IPS-20b (cell line): ENCODE results near the gene MAP4K5.

Experiments used
- H3K27ac ChIP-seq: one replicate; pipeline ENCODE4 v1.5.1; 2013; ENCODE audit warnings: low read length
- H3K27me3 ChIP-seq: 2 replicates; pipeline ENCODE4 v1.6.1; 2013; ENCODE audit warnings: mild to moderate bottlenecking, low read length, inconsistent platforms; ENCODE audit not compliant: insufficient read depth
- H3K36me3 ChIP-seq: 2 replicates; pipeline ENCODE4 v1.6.1; 2013; ENCODE audit warnings: low read depth, mild to moderate bottlenecking, inconsistent platforms, low read length, moderate library complexity; ENCODE audit not compliant: insufficient read depth
- H3K4me1 ChIP-seq: 2 replicates; pipeline ENCODE4 v1.6.1; 2013; ENCODE audit warnings: mild to moderate bottlenecking, control low read depth, inconsistent platforms, low read length, moderate library complexity; ENCODE audit not compliant: insufficient read depth
- H3K4me3 ChIP-seq: 2 replicates; pipeline ENCODE4 v1.5.1; 2013; ENCODE audit warnings: mild to moderate bottlenecking, low read length, inconsistent platforms
- H3K9ac ChIP-seq: 2 replicates; pipeline ENCODE4 v1.6.1; 2013; ENCODE audit warnings: low read depth, mild to moderate bottlenecking, inconsistent platforms, low read length, moderate library complexity
- H3K9me3 ChIP-seq: 2 replicates; pipeline ENCODE4 v1.6.1; 2013; ENCODE audit warnings: mild to moderate bottlenecking, low read depth, low read length, inconsistent platforms; ENCODE audit not compliant: insufficient read depth

Gene MAP4K5

DNA sequence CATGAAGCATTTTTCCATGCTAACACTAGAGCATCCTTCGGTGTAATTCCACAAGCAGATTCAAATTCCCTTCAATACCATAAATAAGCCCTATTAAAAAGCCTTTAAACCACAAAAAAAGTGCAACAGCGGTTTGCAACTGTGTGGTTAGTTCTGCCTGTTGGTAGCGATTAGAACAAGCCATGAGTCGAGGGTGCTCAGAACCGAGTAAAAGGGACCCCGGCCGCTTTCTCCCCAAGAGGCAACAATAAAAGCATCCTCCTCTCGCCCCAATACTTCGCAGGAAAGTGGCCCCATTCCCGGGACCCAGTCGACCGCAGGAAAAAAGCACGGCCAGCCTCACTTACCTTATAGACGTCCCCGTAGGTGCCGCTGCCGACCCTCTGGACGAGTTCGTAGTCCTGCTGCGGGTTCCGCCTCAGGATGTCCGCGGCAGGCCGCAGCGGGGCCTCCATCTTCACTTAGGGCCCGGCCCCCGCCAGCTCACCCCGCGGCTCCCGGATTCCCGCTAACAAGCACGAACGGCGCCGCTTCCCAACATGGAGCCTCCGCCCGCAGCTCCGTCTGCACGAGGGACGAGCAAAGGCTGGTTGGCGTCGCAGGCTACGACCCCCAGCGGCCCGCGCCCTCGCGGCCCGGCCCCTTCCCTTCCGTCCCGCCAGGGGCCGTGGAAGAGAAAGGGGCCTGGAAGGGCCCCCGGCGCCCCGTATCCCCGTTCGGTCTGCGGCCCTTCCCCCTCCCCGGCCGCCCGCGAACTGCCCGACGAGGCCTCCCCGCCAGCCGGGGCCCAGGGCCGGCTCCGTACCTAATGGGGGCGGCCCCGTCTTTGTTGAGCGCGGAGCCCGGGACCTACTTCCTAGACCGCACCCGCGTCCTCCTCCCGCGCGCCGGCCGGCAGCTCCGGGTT lies 521 bp downstream of the MAP4K5 start:
- Histone ChIP-seq H3K9ac (peak overlapping the region; percentile 91), H3K27ac (peak overlapping the region; percentile 75), H3K4me1 (peaks cover 15% of the 10 kb centered on the region), H3K4me3 (peak overlapping the region; percentile 88), H3K36me3 (no peaks in the 10 kb centered on the region), H3K9me3 (peaks cover 1% of the 10 kb centered on the region; the same call in 1 of the 2 replicates), H3K27me3 (peaks cover 19% of the 10 kb centered on the region; the same call in 1 of the 2 replicates)

DNA sequence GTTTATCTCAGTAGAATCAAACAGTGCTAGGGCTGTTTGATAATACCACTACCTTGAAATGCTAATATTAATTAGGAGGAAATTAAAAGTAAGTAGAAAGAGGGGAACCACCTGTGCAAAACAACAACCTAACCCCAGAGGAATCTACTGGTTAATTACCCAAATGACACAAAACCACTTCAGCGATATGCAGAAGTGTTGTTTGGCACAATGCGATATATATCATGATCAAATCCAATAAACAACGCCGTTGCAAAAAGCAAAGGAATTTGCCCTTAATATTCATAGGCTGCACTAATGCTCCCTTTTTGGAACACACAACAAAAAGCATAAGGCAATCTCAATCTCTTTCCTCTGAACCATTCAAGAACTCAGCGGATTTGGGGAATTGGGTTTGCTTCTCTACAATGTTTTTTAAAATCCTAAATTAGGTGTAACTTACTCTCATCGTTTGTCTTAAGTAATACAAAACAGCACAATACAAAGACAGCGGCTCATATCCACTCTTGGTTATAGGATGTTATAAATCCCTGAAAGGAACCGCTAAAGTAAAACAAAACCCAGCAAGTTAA lies 1.5 kb downstream of the MAP4K5 start:
- H3K36me3 ChIP-seq = no peaks in the 10 kb centered on the region
- peaks cover 15% of the 10 kb centered on the region for H3K4me1 ChIP-seq
- no peak overlapping the region for H3K27ac ChIP-seq
- peaks cover 19% of the 10 kb centered on the region; the same call in 1 of the 2 replicates for H3K27me3 ChIP-seq
- no peaks in the 10 kb centered on the region for H3K9me3 ChIP-seq
- H3K4me3 ChIP-seq = peak overlapping the region; percentile 88
- H3K9ac ChIP-seq = peak overlapping the region; percentile 91; the same call in 1 of the 2 replicates

DNA sequence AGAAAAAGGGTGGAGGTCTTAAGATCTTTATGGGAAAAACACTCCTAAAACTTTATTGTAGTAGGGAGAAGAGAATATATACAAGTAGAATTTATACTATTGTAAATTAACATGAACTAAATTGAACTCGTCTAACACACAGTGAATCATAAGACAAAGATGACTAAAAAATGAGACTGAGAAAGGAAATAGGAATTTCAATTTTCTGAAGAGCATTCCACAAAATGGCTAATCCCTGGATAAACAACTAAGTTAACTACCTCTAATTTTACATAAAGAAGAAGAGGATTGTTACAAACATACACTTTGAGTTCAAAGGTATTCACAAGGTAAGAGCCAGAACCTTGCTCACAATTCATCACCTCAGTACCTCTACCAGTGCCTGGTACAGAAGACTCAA lies 2.0 kb downstream of the MAP4K5 start:
- no peaks in the 10 kb centered on the region for H3K36me3 ChIP-seq
- H3K4me3 ChIP-seq = peak overlapping the region; percentile 88
- H3K9ac ChIP-seq = peak overlapping the region; percentile 91; the same call in 1 of the 2 replicates
- peaks cover 15% of the 10 kb centered on the region for H3K4me1 ChIP-seq
- H3K27ac ChIP-seq = no peak overlapping the region
- no peaks in the 10 kb centered on the region for H3K9me3 ChIP-seq
- peaks cover 19% of the 10 kb centered on the region; the same call in 1 of the 2 replicates for H3K27me3 ChIP-seq

GRCh38 chr14:50529288-50530179 lies 2.8 kb downstream of the MAP4K5 start:
- peak overlapping the region; percentile 47; the same call in 1 of the 2 replicates for H3K9ac ChIP-seq
- peaks cover 16% of the 10 kb centered on the region for H3K4me1 ChIP-seq
- H3K4me3 ChIP-seq = peak overlapping the region; percentile 88

GRCh38 chr14:50528000-50528399 lies 4.4 kb downstream of the MAP4K5 start:
- Histone ChIP-seq H3K27me3 (peaks cover 3% of the 10 kb centered on the region; the same call in 1 of the 2 replicates), H3K9me3 (no peaks in the 10 kb centered on the region), H3K36me3 (no peaks in the 10 kb centered on the region), H3K4me1 (peaks cover 22% of the 10 kb centered on the region), H3K9ac (no peak overlapping the region), H3K4me3 (no peak overlapping the region), H3K27ac (no peak overlapping the region)

More at GRCh38 chr14:50529288-50530179, 2.8 kb downstream of the MAP4K5 start:
- Histone ChIP-seq H3K9me3 (no peaks in the 10 kb centered on the region), H3K36me3 (no peaks in the 10 kb centered on the region), H3K27ac (no peak overlapping the region), H3K27me3 (peaks cover 18% of the 10 kb centered on the region; the same call in 1 of the 2 replicates)

DNA sequence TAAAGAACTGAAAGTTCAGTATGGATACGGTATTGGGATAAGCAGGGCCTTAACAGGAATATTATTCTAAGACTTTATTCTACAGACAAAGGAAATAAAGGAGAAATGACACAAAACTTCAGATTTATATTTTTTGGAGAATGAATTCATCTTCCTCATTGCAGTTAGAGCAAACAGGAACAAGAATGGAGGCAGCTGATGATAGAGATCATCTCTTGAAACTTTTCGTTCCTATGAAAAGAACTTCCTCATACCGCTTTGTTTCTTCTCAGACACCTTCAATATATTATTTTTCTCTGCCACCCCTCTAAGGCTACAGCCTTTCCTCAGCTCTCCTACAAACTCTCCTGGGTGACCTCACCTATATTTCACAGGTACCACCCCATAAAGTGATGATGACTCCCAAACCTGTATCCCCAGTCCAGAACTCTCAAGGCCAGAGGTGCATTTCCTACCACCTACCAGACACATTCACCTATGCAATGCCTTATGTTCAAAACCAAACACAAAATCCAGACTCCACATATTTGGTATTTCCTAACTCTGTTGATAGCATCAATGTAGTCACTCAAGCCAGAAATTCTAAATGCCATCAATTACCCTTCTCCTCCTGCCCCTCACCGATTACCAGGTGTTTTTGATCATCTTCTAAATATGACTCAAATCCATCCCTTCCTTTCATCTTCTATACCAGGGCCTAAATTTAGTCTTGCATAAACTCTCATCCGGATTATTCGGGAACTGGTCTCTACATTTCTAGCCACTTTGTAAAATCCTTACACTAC lies 7.4 kb downstream of the MAP4K5 start:
- Histone ChIP-seq H3K9ac (no peak overlapping the region), H3K4me3 (no peak overlapping the region), H3K27ac (no peak overlapping the region), H3K9me3 (no peaks in the 10 kb centered on the region), H3K4me1 (peaks cover 14% of the 10 kb centered on the region), H3K36me3 (no peaks in the 10 kb centered on the region), H3K27me3 (no peaks in the 10 kb centered on the region)

- Histone ChIP-seq H3K9ac (no peak overlapping the region), H3K9me3 (no peaks in the 10 kb centered on the region), H3K27me3 (no peaks in the 10 kb centered on the region), H3K4me3 (no peak overlapping the region), H3K27ac (no peak overlapping the region), H3K36me3 (no peaks in the 10 kb centered on the region), H3K4me1 (peaks cover 11% of the 10 kb centered on the region)
These were observed 8.3 kb downstream of the MAP4K5 start for GRCh38 chr14:50524060-50524459.

DNA sequence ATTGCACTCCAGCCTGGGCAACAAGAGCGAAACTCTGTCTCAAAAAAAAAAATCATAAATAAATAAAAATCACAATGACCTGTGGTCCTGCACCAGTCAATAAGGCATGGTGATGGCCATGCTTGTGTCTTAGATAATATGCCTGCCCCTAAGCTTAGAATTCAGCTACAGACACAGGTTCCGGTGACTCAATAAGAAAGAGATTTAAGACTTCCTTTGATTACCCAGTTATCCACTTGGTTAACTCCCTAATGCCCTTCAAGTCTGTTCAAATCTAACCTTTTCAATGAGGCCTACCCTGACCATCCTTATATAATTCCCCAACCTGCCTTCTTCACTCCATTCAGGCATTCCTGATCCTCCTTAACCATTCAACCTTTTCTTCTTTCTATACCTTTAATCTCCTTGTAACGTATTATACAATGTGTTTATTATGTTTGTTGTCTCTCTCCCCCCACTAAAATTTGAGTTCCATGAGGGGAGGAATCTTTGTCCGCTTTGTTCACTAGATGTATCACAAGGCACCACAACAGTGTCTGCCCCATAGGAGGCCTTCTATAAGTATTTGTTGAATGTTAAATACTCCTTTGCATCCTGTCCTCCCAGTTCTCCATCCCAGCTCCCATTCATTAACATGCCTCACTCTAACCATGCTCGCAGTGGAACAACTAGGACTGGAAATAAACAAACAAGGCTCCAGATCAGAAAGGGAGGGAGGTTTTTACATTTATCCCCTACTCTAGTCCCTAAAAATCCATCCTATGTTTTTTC lies 8.9 kb downstream of the MAP4K5 start:
- no peak overlapping the region for H3K27ac ChIP-seq
- no peaks in the 10 kb centered on the region for H3K36me3 ChIP-seq
- H3K4me1 ChIP-seq = peaks cover 11% of the 10 kb centered on the region
- H3K9ac ChIP-seq = no peak overlapping the region
- H3K9me3 ChIP-seq = no peaks in the 10 kb centered on the region
- no peaks in the 10 kb centered on the region for H3K27me3 ChIP-seq
- no peak overlapping the region for H3K4me3 ChIP-seq

DNA sequence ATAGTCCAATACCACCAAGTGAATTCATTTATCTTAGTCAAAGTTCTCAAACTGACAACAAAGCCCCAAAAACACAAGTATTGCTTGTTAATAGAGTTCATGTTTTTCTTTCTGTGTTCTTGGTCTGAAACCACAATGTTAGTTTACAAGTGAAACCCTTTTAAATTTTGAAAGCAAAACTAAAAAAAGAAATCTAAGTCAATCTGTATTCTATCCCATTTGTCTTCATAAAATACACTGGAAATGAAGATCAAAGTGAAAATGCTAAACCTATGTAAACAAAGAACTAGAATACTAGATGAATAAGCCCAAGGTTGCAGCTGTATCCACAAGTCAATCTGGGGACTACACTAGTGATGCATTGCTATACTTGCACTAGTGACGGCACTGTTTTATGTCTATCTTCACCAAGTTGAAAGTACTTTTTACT lies 10.4 kb downstream of the MAP4K5 start:
- peaks cover 11% of the 10 kb centered on the region for H3K4me1 ChIP-seq
- H3K9me3 ChIP-seq = no peaks in the 10 kb centered on the region
- H3K27me3 ChIP-seq = no peaks in the 10 kb centered on the region
- H3K36me3 ChIP-seq = no peaks in the 10 kb centered on the region
- no peak overlapping the region for H3K27ac ChIP-seq
- H3K4me3 ChIP-seq = no peak overlapping the region
- no peak overlapping the region for H3K9ac ChIP-seq
